Gastrocnemius medialis (tissue), 4 donors: ENCODE measurements around the gene GPRC5B.

ENCODE experiments used
- POLR2A ChIP-seq, 2 donors: fragments of 450-650 bp; IDR thresholded peaks; one replicate each; pipeline ENCODE4 v1.6.1; 2017; ENCODE audit warnings: antibody characterized with exemption in 2 of 2, mild to moderate bottlenecking in 2 of 2, moderate library complexity in 2 of 2
- TF ChIP-seq, protein P1 (sequence below), 5 experiments: fragments of 450-650 bp in 3 of 5; fragments of 200-600 bp in 2 of 5; sonication (generic) in 2 of 5; IDR thresholded peaks in 4 of 5; conservative IDR thresholded peaks in 1 of 5; 1 replicate in 4 of 5; 2 replicates in 1 of 5; pipeline ENCODE4 v1.5.1; 2016 to 2019; ENCODE audit warnings: antibody characterized with exemption in 5 of 5, mild to moderate bottlenecking in 3 of 5, moderate library complexity in 3 of 5

DNA sequence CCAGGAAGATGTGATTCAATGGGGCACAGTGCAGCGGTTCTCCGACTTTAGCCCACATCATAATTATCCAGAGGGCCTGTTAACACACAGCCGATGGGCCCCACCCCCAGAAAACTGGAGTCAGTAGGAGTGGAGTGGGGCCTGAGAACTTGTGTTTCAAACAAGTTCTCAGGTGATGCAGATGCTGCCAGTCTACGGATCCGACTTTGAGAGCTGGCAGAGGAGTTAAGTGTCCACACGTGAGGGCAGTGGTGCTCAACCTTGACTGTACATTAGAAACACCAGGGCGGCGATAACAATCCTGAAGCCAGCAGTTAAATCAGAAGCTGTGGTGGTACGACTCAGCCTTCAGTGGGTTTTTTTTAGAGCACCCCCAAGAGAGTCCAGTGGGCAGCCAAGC lies 75.0 kb downstream of the GPRC5B start:
- TF ChIP-seq, protein P1, sequence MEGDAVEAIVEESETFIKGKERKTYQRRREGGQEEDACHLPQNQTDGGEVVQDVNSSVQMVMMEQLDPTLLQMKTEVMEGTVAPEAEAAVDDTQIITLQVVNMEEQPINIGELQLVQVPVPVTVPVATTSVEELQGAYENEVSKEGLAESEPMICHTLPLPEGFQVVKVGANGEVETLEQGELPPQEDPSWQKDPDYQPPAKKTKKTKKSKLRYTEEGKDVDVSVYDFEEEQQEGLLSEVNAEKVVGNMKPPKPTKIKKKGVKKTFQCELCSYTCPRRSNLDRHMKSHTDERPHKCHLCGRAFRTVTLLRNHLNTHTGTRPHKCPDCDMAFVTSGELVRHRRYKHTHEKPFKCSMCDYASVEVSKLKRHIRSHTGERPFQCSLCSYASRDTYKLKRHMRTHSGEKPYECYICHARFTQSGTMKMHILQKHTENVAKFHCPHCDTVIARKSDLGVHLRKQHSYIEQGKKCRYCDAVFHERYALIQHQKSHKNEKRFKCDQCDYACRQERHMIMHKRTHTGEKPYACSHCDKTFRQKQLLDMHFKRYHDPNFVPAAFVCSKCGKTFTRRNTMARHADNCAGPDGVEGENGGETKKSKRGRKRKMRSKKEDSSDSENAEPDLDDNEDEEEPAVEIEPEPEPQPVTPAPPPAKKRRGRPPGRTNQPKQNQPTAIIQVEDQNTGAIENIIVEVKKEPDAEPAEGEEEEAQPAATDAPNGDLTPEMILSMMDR (IDR thresholded peaks at IDR 0.05 in 4 of 5, conservative IDR thresholded peaks at IDR 0.05 in 1 of 5) = no peak
- no peak for TF ChIP-seq POLR2A (IDR thresholded peaks at IDR 0.05)
